Stimulated activated CD4-positive, alpha-beta T cell treated with anti-CD3 and anti-CD28 coated beads, Interleukin-15, amount 100 ng/mL, for 24 hours (primary cell): ENCODE results near the gene CCT4.
"Not testable (repeated sequence)": the region's sequence is repeated elsewhere in the genome, so short reads cannot be mapped to it uniquely, and the experiment has no call there.

Source experiments
- DNase-seq: peaks from one replicate; pipeline ENCODE4 v3.0.0-alpha.2; 2020

The CCT4 gene, protein sequence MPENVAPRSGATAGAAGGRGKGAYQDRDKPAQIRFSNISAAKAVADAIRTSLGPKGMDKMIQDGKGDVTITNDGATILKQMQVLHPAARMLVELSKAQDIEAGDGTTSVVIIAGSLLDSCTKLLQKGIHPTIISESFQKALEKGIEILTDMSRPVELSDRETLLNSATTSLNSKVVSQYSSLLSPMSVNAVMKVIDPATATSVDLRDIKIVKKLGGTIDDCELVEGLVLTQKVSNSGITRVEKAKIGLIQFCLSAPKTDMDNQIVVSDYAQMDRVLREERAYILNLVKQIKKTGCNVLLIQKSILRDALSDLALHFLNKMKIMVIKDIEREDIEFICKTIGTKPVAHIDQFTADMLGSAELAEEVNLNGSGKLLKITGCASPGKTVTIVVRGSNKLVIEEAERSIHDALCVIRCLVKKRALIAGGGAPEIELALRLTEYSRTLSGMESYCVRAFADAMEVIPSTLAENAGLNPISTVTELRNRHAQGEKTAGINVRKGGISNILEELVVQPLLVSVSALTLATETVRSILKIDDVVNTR

DNA sequence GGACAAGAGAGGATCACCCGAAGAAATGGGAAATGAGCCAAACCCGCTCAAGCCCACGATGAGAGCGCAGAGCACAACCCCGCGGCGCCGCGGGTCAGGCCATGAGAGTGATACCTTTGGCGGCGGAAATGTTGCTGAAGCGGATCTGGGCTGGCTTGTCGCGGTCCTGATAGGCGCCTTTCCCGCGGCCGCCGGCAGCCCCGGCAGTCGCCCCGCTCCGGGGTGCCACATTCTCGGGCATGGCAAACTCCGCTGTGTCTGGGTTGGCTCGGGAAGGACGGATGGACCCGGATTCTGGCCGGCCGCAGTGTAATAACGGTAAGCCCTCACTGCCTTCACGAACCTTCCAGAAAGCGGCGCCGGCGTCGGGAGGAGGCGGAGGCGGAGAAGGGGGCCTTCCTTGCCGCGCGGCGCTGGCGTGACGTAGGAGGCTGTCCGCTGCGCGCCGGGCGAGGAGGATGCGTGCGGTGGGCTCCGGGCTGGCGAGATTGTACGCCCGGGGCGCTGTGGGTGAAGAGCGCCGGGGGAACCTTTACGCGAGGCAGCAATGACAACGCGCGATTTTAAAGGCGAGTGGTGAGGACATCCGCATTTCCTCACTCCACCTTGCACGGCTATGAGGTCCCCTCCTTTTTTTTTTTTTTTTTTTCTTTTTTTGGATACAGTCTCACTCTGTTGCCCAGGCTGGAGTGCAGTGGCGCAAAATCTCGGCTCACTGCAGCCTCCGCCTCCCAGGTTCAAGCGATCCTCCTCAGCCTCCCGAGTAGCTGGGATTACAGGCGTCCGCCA, at the start of gene CCT4:
Gene CCT4 (minus strand): TSS at position 390 of the 789 bp plus-strand sequence. CDS start 149 bp downstream, at position 241.
- peak; percentile 89 for DNase-seq

DNA sequence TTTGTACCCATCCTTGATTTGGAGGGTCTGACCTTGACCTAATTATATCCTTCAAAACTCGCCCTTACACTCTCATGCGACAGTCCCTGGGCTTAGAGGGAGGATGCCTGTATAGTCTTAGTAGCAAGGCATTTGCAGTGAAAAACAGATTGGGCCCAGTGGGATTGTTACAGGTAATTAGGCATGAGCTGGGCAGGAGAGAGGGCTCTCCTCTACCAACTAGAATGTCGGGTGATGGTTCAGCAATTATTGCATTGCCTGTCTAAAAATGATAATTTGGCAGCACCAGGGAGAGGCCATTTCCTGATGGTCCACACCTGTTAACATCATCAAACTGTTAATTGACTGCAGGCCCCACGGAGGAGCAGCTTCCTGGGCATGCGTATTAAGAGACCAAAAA, 49.4 kb upstream of the CCT4 start:
- no peak for DNase-seq

DNA sequence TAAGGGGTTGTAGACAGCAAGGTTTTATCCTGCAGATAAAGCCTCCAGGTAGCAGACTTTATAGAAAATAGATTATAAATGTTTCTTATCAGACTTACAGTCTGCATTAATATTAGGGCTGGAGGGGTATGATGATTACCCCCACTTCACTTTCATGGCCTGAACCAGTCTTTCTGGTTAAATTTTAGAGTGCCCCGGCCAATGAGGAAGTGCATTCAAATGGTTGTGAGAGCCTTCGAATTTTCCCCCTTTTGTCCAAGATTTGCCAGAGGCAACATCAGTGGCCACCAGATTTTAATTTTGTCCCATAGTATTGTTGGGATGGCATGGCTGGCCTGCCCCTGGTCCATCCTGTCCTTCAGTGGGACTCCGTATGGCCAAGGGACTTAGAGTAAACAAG, 48.6 kb upstream of the CCT4 start:
- no peak for DNase-seq

DNA sequence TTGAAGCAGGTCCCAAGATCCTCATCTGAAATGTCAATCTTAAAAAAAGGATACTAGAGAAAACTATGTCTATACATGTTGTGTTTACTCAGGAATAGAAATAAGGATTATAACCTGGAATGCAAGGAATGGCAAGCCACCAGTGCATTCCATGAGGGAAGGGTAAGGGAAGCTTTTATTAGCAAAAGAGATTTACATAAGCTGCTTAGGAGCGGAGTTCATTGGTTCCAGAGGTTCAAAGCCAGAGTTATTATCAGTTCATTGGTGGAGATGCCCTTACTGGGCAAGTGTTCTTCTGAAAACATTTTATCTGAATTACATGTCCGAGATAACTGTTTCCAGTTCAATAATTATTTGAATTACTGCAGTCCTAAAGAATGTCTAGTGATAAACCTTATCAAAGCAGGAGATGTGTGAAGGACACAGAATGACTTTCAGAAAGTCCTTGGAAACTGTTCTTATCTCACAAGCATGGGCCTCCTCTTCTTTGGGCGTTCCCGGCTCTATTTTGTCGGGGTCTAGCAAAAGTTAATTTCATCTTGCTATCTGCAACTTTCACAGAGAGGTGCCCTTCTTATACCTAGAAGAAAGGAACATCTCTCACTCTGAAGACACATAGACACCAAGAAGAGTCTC, 40.5 kb upstream of the CCT4 start:
- DNase-seq, result no peak

DNA sequence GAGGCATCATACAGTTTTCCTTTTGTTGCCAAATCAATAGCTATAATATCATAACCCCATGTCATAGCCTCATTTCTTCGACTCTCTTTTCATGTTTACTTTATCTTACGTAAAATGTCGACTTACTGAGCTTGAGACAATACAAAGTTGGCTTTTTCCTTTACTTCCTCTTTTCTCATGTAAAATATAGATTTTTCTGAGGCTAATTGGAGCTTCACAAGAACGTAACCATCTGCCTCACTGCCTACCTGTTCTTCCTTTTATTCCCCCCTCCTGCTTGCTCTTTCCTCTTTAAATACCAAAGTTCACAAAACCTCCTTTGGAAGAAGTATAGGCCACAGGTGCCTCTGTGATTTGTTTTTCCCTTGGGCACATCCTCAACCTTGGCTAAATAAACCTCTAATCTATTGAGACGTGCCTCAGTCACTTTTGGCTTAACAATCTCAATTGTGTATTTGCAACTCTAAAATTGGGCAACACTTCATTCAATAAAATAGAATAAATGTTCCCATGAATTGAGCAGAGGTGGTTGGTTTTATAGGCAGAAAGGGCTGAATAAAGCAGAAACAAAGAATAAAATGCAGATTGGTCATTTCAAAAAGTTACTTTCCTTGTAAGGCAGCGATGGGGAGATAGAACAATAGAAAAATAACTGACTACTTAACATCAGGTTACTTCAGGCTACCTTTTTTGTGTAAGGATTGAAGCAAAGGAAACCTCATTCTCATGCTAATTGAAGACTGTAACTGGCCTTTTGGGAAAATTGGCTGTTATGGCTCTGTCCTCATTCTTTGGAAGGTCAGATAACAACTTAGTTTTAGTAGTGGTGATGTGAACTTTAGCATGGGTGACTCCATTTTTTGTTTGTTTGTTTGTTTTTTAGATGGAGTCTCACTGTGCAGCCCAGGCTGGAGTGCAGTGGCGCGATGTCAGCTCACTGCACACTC, 38.3 kb upstream of the CCT4 start:
- no peak for DNase-seq

DNA sequence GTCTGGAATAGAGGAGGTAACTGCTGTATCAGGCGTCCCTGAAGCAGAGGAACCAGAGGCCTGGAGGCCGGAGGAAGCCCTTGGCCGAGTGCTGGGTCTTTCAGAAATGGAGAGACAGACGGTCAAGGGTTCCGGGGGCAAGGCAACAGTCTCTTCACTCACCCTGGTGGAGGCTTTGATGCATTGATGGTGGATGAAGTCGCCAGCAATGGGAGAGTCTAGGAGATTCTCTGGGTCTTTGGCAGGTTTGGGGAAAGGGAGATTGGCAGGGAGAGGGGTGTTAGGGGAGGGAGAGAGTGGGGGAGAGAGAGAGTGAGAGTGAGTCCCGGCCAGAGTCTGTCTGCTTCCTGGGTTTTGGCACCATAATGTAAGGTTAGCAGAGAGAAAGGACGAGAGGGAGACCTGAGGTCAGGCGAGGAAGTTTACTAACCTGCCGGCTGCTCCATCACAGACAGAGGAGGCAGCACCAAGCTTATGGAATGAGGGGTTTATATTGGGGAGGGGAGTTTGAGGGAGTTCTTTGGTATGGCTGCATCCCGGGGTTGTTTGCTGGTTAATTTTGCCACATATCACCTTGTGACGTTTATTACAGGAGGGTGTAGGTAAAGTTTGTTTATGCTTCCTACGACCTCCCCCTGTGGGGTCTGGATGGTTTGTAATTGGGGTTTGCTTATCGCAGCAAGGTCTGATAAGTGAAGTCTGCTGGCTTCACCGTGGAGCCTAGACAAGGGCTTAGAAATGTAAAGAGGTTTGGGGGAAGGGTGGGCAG, 36.6 kb upstream of the CCT4 start:
- no peak for DNase-seq

DNA sequence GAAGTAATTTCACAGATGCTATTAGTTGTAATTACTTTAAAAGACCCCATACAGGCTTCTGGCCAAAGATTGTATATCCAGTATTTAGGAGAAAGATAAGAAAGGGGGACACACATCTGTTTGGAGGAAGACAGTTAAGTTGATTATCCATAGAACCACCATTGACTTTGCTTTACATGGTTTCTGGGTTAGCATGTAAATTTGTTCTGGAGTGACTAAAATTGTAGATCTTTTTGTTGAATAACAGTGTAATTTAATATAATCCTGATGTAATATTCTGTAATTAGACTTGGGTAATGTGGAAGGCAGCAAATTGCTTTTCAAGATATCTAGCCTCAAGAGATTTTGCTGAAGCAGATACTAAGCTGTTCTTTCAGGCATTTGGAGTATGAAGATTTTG, 34.3 kb upstream of the CCT4 start:
- DNase-seq, result no peak

DNA sequence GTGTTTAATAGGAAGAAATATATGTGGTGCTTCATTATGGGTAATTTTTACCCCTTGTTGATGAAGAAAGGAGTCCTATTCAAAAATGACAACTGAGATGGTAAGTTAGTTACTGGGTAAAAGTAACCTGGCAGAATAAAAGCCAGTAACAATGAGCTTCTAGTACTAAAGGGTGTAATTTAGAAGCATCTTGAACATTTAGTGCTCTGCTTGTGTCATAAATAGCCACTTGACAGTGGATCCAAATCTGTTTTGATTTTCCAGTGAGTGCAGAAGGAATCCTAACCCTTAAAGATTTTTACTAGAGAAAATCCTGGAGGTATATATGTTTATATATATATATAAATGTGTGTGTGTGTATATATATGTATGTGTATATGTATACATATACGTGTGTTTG, 32.1 kb upstream of the CCT4 start:
- DNase-seq, result no peak

DNA sequence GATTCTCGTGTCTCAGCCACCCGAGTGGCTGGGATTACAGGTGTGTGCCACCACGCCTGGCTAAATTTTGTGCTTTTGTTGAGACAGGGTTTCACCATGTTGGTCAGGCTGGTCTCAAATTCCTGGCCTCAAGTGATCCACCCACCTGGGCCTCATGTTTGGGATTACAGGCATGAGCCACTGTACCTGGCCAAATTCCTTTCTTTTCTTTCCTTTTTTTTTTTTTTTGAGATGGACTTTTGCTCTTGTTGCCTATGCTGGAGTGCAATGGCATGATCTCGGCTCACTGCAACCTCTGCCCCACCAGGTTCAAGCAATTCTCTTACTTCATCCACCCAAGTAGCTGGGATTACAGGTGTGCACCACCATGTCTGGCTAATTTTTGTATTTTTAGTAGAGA, 26.3 kb upstream of the CCT4 start:
- not testable (repeated sequence) for DNase-seq

DNA sequence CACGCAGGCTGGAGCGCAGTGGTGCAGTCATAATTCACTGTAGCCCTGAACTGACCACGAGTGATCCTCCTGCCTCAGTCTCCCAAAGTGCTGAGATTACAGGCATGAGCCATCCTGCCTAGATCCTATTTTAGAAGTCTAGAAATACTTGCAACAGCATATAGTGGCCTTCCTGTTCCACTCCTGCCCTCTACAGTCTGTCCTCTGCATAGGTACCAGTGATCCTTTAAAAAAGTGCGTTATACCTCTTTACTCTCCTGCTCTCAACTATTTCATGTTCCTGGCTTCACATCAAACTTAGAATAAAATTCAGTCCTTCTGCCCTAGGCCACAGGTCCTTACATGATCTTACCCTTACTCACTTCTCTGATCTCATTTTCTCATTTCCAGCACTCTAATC, 23.1 kb upstream of the CCT4 start:
- no peak for DNase-seq

DNA sequence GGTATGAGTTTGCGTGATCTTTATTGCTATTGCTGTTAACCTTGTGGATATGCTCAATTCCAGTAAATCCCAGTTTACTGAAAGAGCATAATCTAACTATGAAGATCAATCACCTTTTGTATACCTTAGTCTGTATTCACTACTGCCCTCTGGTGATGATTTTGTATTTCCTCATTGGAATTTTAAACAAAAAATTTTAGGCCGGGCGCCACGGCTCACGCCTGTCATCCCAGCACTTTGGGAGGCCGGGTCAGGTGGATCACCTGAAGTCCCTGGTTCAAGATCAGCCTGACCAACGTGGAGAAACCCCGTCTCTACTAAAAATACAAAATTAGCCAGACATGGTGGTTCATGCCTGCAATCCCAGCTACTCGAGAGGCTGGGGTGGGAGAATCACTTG, 22.1 kb upstream of the CCT4 start:
- DNase-seq, result no peak

DNA sequence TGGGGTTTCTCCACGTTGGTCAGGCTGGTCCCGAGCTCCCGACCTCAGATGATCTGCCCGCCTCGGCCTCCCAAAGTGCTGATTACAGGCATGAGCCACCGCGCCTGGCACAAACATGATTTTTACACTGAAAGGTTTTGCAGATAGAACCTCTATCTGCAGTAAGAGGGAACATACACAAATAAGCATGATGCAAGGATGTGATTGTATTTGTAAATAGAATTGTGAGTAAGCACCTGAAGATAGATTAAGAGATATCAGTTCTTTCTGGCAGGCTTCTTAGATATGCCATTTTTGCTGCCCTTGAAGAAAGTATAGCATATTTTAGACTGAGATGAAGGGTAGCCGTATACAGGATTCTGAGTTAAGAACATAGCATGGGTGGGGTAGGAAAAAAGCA, 20.7 kb upstream of the CCT4 start:
- DNase-seq, result no peak

DNA sequence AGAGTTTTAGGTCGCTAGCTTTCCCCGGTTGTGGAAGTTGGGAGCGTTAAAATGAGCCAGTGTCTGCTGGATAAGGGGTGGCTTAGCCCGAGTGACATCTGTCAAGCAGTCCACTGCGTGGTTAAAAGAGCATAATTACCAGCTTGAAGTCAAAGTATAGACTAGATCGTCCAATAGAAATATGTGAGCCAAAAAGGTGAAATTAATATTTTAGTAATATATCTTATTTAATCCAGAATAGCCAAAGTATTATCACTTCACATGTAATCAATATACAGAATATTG, 17.7 kb upstream of the CCT4 start:
- DNase-seq, result no peak

DNA sequence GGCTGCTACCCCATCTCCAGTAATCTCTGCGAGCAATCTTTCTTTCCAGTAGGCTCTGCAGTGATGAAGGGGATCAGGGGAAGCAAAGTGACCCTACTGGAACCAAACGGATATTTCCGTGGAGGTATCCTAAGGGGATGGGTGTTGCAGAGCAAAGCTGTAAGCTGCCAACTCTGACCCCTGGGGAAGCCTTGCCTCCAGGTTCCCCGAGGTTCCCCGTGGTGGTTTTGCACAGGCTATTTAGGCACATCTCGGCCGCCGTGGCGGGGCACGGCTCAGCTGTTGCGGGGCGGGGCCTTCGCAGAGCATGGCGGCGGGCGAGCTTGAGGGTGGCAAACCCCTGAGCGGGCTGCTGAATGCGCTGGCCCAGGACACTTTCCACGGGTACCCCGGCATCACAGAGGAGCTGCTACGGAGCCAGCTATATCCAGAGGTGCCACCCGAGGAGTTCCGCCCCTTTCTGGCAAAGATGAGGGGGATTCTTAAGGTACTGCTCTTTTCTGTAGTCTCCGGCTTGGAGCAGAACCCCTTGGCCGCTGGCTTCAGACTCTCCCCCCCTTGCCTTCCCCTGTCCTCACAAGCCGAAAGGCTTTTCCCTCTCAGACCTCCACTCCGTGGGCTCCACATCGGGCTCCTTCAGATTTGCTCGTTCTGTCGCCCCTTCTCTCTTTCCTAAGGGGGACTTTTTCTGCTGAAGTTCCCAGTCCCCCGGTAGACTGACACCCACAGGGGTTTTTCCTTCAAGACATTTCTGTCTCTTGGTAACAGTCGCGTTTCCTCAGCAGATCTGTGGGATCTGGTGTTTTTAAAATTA, 17.1 kb upstream of the CCT4 start, which contains the start of gene COMMD1:
Gene COMMD1 (plus strand): TSS at position 303 of the 814 bp plus-strand sequence. CDS start 5 bp downstream, at position 308.
- DNase-seq, result peak; percentile 91

DNA sequence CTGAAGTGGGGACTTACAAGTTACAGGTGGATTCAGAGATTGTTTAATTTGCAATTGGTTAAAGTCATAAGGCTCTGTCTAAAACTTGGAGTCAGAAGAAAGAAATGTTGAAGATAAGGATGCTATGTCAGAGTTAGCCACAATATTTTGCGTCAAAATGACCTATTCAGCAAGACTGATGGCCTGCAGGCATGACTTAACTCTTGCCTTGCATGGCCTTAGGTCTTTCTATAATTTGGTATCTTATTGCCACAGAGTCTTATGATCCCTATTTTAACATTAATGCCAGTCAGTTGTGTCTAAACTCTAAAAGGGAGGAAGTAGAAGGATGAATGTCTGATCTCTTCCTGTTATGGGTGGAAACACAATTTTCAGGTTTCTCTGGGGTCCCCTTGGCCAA, 11.8 kb upstream of the CCT4 start:
- DNase-seq, result no peak

DNA sequence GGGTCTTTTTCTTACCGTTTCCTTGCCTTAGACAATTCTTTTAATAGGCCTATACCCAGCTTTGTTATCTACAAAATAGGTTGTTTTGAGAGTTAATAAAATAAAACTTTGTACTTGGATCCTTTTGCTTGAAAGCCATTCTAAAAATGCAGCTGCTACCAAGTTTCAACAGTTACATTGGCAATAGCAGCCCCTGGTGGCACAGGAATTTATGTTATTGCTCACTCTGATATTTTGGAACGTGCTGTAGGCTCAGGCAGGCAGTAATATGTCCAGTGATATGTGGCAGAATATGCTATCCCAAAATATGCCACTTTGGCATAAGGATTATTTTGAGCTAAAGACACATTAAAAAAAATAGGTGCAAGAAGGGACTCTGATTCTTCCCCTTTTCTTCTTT, 10.4 kb upstream of the CCT4 start:
- DNase-seq, result no peak

DNA sequence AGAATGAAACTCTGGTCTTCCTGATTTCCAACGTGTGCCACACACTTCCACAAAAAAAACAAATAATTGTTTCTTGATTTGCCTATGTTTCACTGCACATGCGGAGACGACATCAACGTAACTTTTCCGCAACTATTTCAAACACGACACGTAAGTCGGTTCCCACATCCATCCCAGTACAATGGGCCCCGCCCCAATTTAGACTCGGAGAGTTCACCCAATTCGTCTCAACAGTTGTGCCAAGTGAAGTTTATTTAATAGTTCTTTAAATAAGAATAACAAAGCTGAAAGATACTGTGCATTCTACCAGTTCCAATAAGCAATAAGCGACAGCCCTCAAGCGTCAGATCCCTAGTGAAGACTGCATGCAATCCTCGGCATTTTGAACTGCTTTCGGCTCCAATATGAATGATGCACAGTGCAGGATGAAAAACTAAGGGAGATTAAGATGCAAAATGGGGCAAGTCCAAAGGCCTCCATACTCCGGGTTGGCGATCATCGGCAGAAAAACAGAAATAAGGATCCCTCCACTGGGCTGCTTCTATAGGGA, 664 bp downstream of the CCT4 start:
- peak; percentile 49 for DNase-seq

DNA sequence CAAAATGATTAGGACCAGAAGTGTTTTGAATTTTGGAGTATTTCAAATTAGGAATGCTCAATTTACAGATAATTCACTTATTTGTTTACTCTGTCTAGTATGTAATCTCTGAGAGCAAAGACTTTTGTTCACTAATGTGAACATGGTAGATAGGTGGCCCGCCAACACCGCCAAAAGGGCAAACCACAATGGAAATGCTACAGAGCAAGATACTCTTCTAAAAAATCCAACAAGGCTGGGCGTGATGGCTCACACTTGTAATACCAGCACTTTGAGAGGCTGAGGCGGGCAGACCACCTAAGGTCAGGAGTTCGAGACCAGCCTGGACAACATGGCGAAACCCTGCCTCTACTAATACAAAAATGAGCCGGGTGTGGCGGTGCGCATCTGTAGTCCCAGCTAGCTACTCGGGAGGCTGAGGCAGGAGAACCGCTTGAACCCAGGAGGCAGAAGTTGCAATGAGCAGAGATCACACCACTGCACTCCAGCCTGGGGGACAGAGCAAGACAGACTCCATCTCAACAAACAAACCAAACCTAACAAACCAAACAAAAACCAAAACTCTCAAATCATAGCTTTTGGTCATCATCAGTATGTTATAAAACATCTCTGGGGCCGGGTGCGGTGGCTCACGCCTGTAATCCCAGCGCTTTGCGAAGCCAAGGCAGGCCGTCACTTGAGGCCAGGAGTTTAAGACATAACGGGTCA, 2.4 kb downstream of the CCT4 start:
- DNase-seq, result no peak

DNA sequence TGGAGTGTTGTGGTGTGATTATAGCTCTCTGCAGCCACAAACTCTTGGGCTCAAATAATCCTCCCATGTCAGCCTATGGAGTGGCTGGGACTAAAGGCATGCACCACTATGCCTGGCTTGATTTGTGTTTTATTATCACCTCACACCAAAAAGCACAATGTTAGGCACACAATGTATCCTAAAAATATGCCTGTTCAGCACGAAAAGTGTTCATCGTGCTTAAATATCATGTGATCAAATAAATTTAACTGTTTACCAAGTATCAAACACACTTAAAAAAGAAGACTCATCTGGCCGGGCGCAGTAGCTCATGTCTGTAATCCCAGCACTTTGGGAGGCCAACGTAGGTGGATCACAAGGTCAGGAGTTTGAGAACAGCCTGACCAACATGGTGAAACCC, 5.6 kb downstream of the CCT4 start:
- no peak for DNase-seq

DNA sequence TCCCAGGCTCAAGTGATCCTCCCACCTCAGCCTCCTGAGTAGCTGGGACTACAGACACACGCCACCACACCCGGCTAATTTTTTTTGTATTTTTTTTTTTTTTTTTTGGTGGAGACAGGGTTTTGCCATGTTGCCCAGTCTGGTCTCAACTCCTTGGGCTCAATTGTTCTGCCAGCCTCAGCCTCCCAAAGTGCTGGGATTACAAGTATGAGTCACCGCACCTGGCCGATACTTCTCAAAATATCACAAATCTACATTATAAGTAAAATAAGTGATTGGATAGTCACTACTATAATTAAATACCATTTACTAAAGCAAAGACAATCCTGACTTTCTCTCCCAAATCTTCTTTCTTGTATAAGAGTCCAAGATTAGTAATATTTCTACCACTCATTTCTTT, 9.1 kb downstream of the CCT4 start:
- not testable (repeated sequence) for DNase-seq
